A673 (cell line): ENCODE results near the gene ZNF121. TPM values are rescaled to one million over a fixed set of nuclear protein-coding genes. Genes with fewer than 3 reads are reported as not detected.

Experiments used
- BruUV-seq: library from RNA; stranded (reverse); fragments of 400-500 nt; replicated peaks from 2 replicates; lab custom pipeline; 2021; lab: Mats Ljungman, UMichigan
- CTCF ChIA-PET: fragments of 300-600 bp; sonication (Branson Sonifier 250); formaldehyde crosslinking; loops from one replicate; lab custom pipeline; 2022; ENCODE audit warnings: antibody characterized with exemption; lab: Charles Lee
- POLR2A ChIA-PET: fragments of 300-600 bp; sonication (Branson Sonifier 250); formaldehyde crosslinking; loops from one replicate; lab custom pipeline; 2022; ENCODE audit warnings: antibody characterized with exemption; ENCODE audit not compliant: low non-redundant PET; lab: Charles Lee
- DNase-seq: peaks from one replicate; pipeline ENCODE4 v3.0.0-alpha.2; 2015; ENCODE audit warnings: low spot score
- H3K27ac ChIP-seq: fragments of 200-600 bp; sonication (generic); 2 replicates; pipeline ENCODE4 v1.5.1; 2016; ENCODE audit warnings: mixed run types, low read depth, mild to moderate bottlenecking, mixed read lengths, antibody characterized with exemption, low read length; ENCODE audit not compliant: poor library complexity, severe bottlenecking
- H3K27me3 ChIP-seq: fragments of 200-600 bp; sonication (generic); replicated peaks from 2 replicates; pipeline ENCODE4 v1.6.1; 2017; ENCODE audit warnings: mixed run types, low read depth, mild to moderate bottlenecking, mixed read lengths, antibody characterized with exemption, low read length; ENCODE audit not compliant: insufficient read depth, poor library complexity
- H3K36me3 ChIP-seq: fragments of 200-600 bp; sonication (generic); 2 replicates; pipeline ENCODE4 v1.6.1; 2016; ENCODE audit warnings: mixed run types, mild to moderate bottlenecking, mixed read lengths, antibody characterized with exemption, low read length; ENCODE audit not compliant: insufficient read depth, poor library complexity, severe bottlenecking
- H3K4me1 ChIP-seq: fragments of 200-600 bp; sonication (generic); 2 replicates; pipeline ENCODE4 v1.6.1; 2017; ENCODE audit warnings: mixed run types, mild to moderate bottlenecking, mixed read lengths, antibody characterized with exemption, low read length; ENCODE audit not compliant: insufficient read depth, poor library complexity, severe bottlenecking
- H3K4me3 ChIP-seq: fragments of 200-600 bp; sonication (generic); 2 replicates; pipeline ENCODE4 v1.5.1; 2016; ENCODE audit warnings: low read depth, mixed run types, mild to moderate bottlenecking, mixed read lengths, low read length; ENCODE audit not compliant: poor library complexity, severe bottlenecking
- H3K9me3 ChIP-seq: fragments of 200-600 bp; sonication (generic); 2 replicates; pipeline ENCODE4 v1.6.1; 2016; ENCODE audit warnings: mixed run types, low read depth, mild to moderate bottlenecking, mixed read lengths, antibody characterized with exemption, low read length; ENCODE audit not compliant: poor library complexity, severe bottlenecking
- EZH2 ChIP-seq: fragments of 200-600 bp; sonication (generic); IDR thresholded peaks from 2 replicates; pipeline ENCODE4 v1.6.1; 2017; ENCODE audit warnings: borderline replicate concordance, low read depth, mild to moderate bottlenecking, mixed read lengths, antibody characterized with exemption, low read length; ENCODE audit not compliant: poor library complexity, severe bottlenecking
- intact Hi-C: fragments of 100-400 bp; cut with micrococcal nuclease; formaldehyde crosslinking; loops from one replicate; pipeline ENCODE4 v1.10.0; 2022; ENCODE audit not compliant: unreplicated experiment
- total RNA-seq: library from RNA; stranded (reverse); gene quantifications from 2 replicates; pipeline ENCODE4 v1.2.3, GENCODE V29; 2021
- TF ChIP-seq, protein P1 (sequence below): fragments of 300-800, 200-600 bp; sonication (generic); conservative IDR thresholded peaks from 2 replicates; pipeline ENCODE4 v1.5.1; 2017; ENCODE audit warnings: low read depth, mild to moderate bottlenecking, antibody characterized with exemption, low read length, moderate library complexity, mixed read lengths

ZNF121 gene
- total RNA-seq, 1 experiment from 2014 or later: 65.6 TPM

DNA sequence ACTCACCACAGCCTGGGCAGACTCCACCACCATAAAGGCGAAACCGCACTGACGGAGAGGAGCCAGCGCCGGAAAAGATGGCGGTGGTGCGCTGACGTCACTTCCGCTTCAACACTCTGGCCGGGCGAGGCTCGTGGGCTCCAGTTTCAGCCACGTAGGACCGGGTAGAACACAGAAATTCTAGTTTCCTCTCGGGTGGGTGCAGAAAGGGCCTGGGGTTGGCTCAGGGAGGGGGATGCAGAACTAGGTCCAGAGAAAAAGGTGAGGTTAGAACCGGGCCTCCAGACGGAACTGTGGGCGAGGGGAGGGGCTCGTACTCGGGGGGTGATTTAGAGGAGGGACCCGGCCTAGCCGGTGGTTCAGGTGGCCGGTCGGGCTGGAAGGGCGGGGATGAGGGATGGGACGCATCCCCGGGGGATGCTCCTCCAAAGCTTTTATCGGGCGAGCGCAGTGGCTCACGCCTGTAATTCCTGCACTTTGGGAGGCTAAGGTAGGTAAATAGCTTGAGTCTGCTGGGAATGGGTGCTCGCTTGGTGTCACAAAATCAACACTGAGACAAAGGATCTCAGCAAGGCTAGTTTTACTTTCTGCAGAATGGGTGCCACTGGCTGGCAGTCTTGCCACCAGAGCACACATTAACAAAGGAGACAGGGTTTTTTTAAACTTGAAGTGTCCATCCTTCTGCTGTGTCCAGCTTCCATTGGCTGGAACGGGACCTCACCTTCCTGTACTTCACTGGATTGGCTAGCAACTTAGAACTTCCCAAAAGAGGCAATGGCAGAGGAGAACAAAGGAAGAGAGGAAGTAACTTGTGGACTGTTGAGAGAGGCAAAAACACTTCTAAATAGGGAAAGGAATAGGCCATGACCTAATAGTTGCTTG lies 37.1 kb upstream of the ZNF121 start, which contains the start of gene ZNF561:
TSS of gene ZNF561 (minus strand) at position 77 of the 882 bp plus-strand sequence. CDS start 1,776 bp downstream, outside the sequence.
- TF ChIP-seq, protein P1, sequence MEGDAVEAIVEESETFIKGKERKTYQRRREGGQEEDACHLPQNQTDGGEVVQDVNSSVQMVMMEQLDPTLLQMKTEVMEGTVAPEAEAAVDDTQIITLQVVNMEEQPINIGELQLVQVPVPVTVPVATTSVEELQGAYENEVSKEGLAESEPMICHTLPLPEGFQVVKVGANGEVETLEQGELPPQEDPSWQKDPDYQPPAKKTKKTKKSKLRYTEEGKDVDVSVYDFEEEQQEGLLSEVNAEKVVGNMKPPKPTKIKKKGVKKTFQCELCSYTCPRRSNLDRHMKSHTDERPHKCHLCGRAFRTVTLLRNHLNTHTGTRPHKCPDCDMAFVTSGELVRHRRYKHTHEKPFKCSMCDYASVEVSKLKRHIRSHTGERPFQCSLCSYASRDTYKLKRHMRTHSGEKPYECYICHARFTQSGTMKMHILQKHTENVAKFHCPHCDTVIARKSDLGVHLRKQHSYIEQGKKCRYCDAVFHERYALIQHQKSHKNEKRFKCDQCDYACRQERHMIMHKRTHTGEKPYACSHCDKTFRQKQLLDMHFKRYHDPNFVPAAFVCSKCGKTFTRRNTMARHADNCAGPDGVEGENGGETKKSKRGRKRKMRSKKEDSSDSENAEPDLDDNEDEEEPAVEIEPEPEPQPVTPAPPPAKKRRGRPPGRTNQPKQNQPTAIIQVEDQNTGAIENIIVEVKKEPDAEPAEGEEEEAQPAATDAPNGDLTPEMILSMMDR: no peak
- no peak for TF ChIP-seq EZH2
- H3K27ac ChIP-seq: peak within 1 kb of the TSS; percentile 96
- DNase-seq: peak; percentile 92
- H3K9me3 ChIP-seq: no peaks in the 10 kb centered on the region
- H3K4me3 ChIP-seq: peak within 1 kb of the TSS; percentile 78
- ChIA-PET POLR2A (no interaction called here), CTCF (interaction anchor here (0.6 kb wide), 1 partner anchor 416 kb away, joined by 3 read pairs; no protein-coding TSS in a partner anchor)
- intact Hi-C loops: no loop called here
- peaks cover 27% of the 10 kb centered on the region for H3K36me3 ChIP-seq
- peaks cover 6% of the 10 kb centered on the region for H3K4me1 ChIP-seq
- no peaks in the 10 kb centered on the region for H3K27me3 ChIP-seq
- TSS peak; percentile 98 for BruUV-seq

- Histone ChIP-seq H3K36me3 (peaks cover 33% of the 10 kb centered on the region), H3K4me1 (peaks cover 6% of the 10 kb centered on the region), H3K4me3 (peak overlapping the region; percentile 78), H3K27me3 (no peaks in the 10 kb centered on the region), H3K27ac (peak overlapping the region; percentile 96), H3K9me3 (no peaks in the 10 kb centered on the region)
- BruUV-seq: no TSS peak
- intact Hi-C loops: no loop called here
- ChIA-PET POLR2A (no interaction called here), CTCF (no interaction called here)
- TF ChIP-seq EZH2: no peak
- TF ChIP-seq, protein P1: no peak
- DNase-seq: no peak
Measured at GRCh38 chr19:9620842-9621155, 36.5 kb upstream of the ZNF121 start.

DNA sequence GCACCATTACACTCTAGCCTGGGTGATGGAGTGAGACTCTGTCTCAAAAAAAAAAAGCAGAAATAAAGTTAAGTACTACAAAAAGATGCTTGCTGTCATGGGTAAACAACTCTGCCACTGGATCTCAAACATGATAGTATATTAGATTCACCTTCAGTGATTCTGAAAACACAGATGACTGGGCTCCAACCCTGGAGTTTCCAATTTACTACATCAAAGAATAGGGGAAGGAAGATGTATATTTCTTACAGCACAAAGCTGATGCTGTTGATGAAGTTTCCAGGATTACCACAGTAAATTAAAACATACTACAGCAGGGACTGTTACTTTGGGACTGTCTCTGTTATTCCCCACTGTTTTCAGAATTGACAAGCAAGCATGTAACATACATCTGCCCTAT lies 31.5 kb upstream of the ZNF121 start:
- Histone ChIP-seq H3K4me3 (no peak overlapping the region), H3K9me3 (peaks cover 28% of the 10 kb centered on the region), H3K36me3 (peaks cover 82% of the 10 kb centered on the region), H3K27ac (no peak overlapping the region), H3K27me3 (no peaks in the 10 kb centered on the region), H3K4me1 (peaks cover 6% of the 10 kb centered on the region)
- TF ChIP-seq EZH2: no peak
- TF ChIP-seq, protein P1: no peak
- intact Hi-C loops: no loop called here
- POLR2A ChIA-PET: no interaction called here
- CTCF ChIA-PET: no interaction called here
- DNase-seq: no peak
- BruUV-seq: no TSS peak
